K562 (cell line): Measurements from ENCODE around the gene DNAJC1. TPM values are rescaled to one million over a fixed set of nuclear protein-coding genes. Genes with fewer than 3 reads are reported as not detected.

Source experiments
- ASH1L ChIP-seq: fragments of 450-650 bp; IDR thresholded peaks from 2 replicates; pipeline ENCODE4 v1.6.1; 2018; ENCODE audit warnings: borderline replicate concordance, mild to moderate bottlenecking, low read depth; ENCODE audit not compliant: partially characterized antibody
- CBX3 ChIP-seq, 2 experiments: IDR thresholded peaks; 1 replicate in 1 of 2; 2 replicates in 1 of 2; pipeline ENCODE4 v1.6.1; 2012; ENCODE audit warnings: inconsistent platforms in 2 of 2, low read length in 2 of 2, borderline replicate concordance in 1 of 2, control low read depth in 1 of 2
- DIDO1 ChIP-seq: fragments of 450-650 bp; IDR thresholded peaks from 2 replicates; pipeline ENCODE4 v1.6.1; 2016; ENCODE audit warnings: low read depth, missing biosample characterization, missing genetic modification characterization
- HES1 ChIP-seq: fragments of 450-650 bp; IDR thresholded peaks from 2 replicates; pipeline ENCODE4 v1.6.1; 2016; ENCODE audit warnings: low read depth, mild to moderate bottlenecking, moderate library complexity
- POLR2B ChIP-seq: fragments of 450-650 bp; IDR thresholded peaks from 2 replicates; pipeline ENCODE4 v1.6.1; 2018; ENCODE audit warnings: low read depth; ENCODE audit not compliant: partially characterized antibody
- SIN3A ChIP-seq, 2 experiments: fragments of 150-350 bp in 1 of 2; IDR thresholded peaks; 2 replicates each; pipeline ENCODE4 v1.6.1; 2011 to 2016; ENCODE audit warnings: borderline replicate concordance in 2 of 2, low read depth in 2 of 2, low read length in 2 of 2, mild to moderate bottlenecking in 2 of 2, moderate library complexity in 2 of 2; ENCODE audit not compliant: control insufficient read depth in 1 of 2
- SRSF3 ChIP-seq: fragments of 200-400 bp; formaldehyde crosslinking; IDR thresholded peaks from 2 replicates; pipeline ENCODE4 v1.6.1; 2016; ENCODE audit warnings: mild to moderate bottlenecking, low read length, moderate library complexity; ENCODE audit not compliant: insufficient read depth
- SRSF9 ChIP-seq: fragments of 200-400 bp; formaldehyde crosslinking; IDR thresholded peaks from 2 replicates; pipeline ENCODE4 v1.6.1; 2017; ENCODE audit warnings: low read depth, low read length, borderline replicate concordance
- TRIM24 ChIP-seq, 2 experiments: fragments of 450-650 bp; IDR thresholded peaks; 2 replicates each; pipeline ENCODE4 v1.6.1; 2016
- TRIM28 ChIP-seq: fragments of 450-650 bp; IDR thresholded peaks from 2 replicates; pipeline ENCODE4 v1.6.1; 2017
- ZFP36 ChIP-seq: fragments of 150-350 bp; IDR thresholded peaks from 2 replicates; pipeline ENCODE4 v1.6.1; 2018; ENCODE audit warnings: low read length, low read depth; ENCODE audit not compliant: partially characterized antibody
- ZNF280A ChIP-seq: fragments of 450-650 bp; IDR thresholded peaks from 2 replicates; pipeline ENCODE4 v1.6.1; 2018; ENCODE audit warnings: mild to moderate bottlenecking, low read depth; ENCODE audit not compliant: partially characterized antibody
- ZNF551 ChIP-seq: fragments of 250-450 bp; sonication (Bioruptor Pico); IDR thresholded peaks from 2 replicates; pipeline ENCODE4 v1.5.0; 2021; ENCODE audit warnings: mild to moderate bottlenecking, moderate library complexity
- polyA plus RNA-seq, 8 experiments: library from polyadenylated mRNA; depleted of rRNA in 4 of 8; stranded (reverse) in 5 of 8; unstranded in 3 of 8; fragments of >200 nt; fragmentation: Nextera tagmentation in 2 of 8; fragmentation: Illumina TruSeq in 1 of 8; extraction: Ambion mirVana in 2 of 8; extraction: Trizol in 1 of 8; gene quantifications; 2 replicates each; pipeline versions ENCODE4 v1.2.1 to v1.2.3, GENCODE V29; 2011 to 2014; ENCODE audit warnings: inconsistent platforms in 1 of 8, missing spikeins in 1 of 8
- total RNA-seq, 7 experiments: library from RNA; depleted of rRNA in 6 of 7; stranded (reverse); fragments of >200 nt in 6 of 7; fragmentation: Illumina TruSeq in 2 of 7; extraction: Trizol in 2 of 7; gene quantifications; 2 replicates each; pipeline versions ENCODE4 v1.2.1 to v1.2.3, GENCODE V29; 2011 to 2021; ENCODE audit warnings: low replicate concordance in 1 of 7

DNAJC1 gene
- total and polyA plus RNA-seq, 9 of the 15 experiments (the other 6 are each of a cell fraction or from before 2014, with no cell fraction given): 5.4 to 77.6 (median 40.3) TPM

GRCh38 chr10:21935439-21936023 lies 68.0 kb downstream of the DNAJC1 start (continued):
- TF ChIP-seq HES1 (no peak), ASH1L (no peak), ZNF280A (peak; percentile 85), DIDO1 (tag) (no peak), SIN3A (IDR thresholded peaks at IDR 0.05; ENCODE audit: borderline replicate concordance in 2 of 2, control insufficient read depth in 1 of 2, low read depth in 2 of 2, low read length in 2 of 2) (no peak), TRIM24 (IDR thresholded peaks at IDR 0.05) (peak in 1 of 2 experiments; percentile 35; a peak in 1 of 4 replicates), TRIM28 (peak; percentile 83; the same call in 1 of the 2 replicates), ZFP36 (no peak), POLR2B (no peak), SRSF9 (no peak), CBX3 (IDR thresholded peaks at IDR 0.05; ENCODE audit: borderline replicate concordance in 1 of 2, low read length in 2 of 2) (peak in 1 of 2 experiments; percentile 83; a peak in 2 of 3 replicates), SRSF3 (no peak), ZNF551 (CRISPR knock-in tag) (no peak)
- TF ChIP-seq, all 486 proteins: peak for 4
